Osteoblast (primary cell): ENCODE measurements around the gene ZSWIM6. TPM values are rescaled to one million over a fixed set of nuclear protein-coding genes. Genes with fewer than 3 reads are reported as not detected.

Experiments used
- DNase-seq: peaks from one replicate; pipeline ENCODE4 v3.0.0; 2011; ENCODE audit warnings: low spot score, mixed read lengths; ENCODE audit not compliant: insufficient read length; ENCODE audit errors: missing footprints
- H2AFZ ChIP-seq: 2 replicates; pipeline ENCODE4 v1.6.0; 2011; ENCODE audit warnings: mild to moderate bottlenecking, low read length
- H3K27ac ChIP-seq: 2 replicates; pipeline ENCODE4 v1.5.1; 2011; ENCODE audit warnings: mild to moderate bottlenecking, low read depth, low read length, moderate library complexity
- H3K27me3 ChIP-seq: 2 replicates; pipeline ENCODE4 v1.6.0; 2012; ENCODE audit warnings: mild to moderate bottlenecking, control low read depth, inconsistent platforms, low read length, moderate library complexity; ENCODE audit not compliant: insufficient read depth
- H3K36me3 ChIP-seq: 2 replicates; pipeline ENCODE4 v1.5.1; 2011; ENCODE audit warnings: mild to moderate bottlenecking, low read length, control low read depth, moderate library complexity; ENCODE audit not compliant: insufficient read depth
- H3K4me1 ChIP-seq: 2 replicates; pipeline ENCODE4 v1.5.1; 2011; ENCODE audit warnings: mild to moderate bottlenecking, low read length, control low read depth, moderate library complexity; ENCODE audit not compliant: insufficient read depth
- H3K4me2 ChIP-seq: 2 replicates; pipeline ENCODE4 v1.6.0; 2011; ENCODE audit warnings: mild to moderate bottlenecking, low read length; ENCODE audit not compliant: insufficient read depth
- H3K4me3 ChIP-seq: fragments of 200-600 bp; sonication (generic); 3 replicates; pipeline ENCODE4 v1.5.1; 2012; ENCODE audit warnings: mild to moderate bottlenecking, low read length, inconsistent platforms; ENCODE audit not compliant: insufficient read depth
- H3K79me2 ChIP-seq: 2 replicates; pipeline ENCODE4 v1.6.0; 2012; ENCODE audit warnings: mild to moderate bottlenecking, low read length, control low read depth, inconsistent platforms; ENCODE audit not compliant: insufficient read depth
- H3K9me3 ChIP-seq: 2 replicates; pipeline ENCODE4 v1.5.1; 2011; ENCODE audit warnings: low read depth, low read length, control low read depth
- H4K20me1 ChIP-seq: 2 replicates; pipeline ENCODE4 v1.6.0; 2012; ENCODE audit warnings: mild to moderate bottlenecking, low read length, control low read depth; ENCODE audit not compliant: insufficient read depth
- CTCF ChIP-seq: IDR thresholded peaks from 2 replicates; pipeline ENCODE4 v1.5.1; 2011; ENCODE audit warnings: mild to moderate bottlenecking, low read depth, low read length, moderate library complexity; ENCODE audit errors: extremely low read depth
- total RNA-seq: library from RNA; depleted of rRNA; stranded (reverse); fragments of >200 nt; gene quantifications from 2 replicates; pipeline ENCODE4 v1.2.3, GENCODE V29; 2012

Gene ZSWIM6
- total RNA-seq, 1 donor = 10.5 TPM

- Histone ChIP-seq H3K4me3 (no peak overlapping the region), H4K20me1 (no peaks in the 10 kb centered on the region), H3K27me3 (no peaks in the 10 kb centered on the region), H3K36me3 (no peaks in the 10 kb centered on the region), H3K4me2 (no peak overlapping the region), H3K9me3 (no peaks in the 10 kb centered on the region), H3K27ac (peak overlapping the region; percentile 88), H3K79me2 (no peaks in the 10 kb centered on the region), H2AFZ (no peak overlapping the region), H3K4me1 (peaks cover 52% of the 10 kb centered on the region)
- TF ChIP-seq CTCF = no peak
- no peak for DNase-seq
Measured at GRCh38 chr5:61311056-61311610, 20.9 kb upstream of the ZSWIM6 start.

GRCh38 chr5:61311836-61312808 lies 19.9 kb upstream of the ZSWIM6 start:
- no peak for TF ChIP-seq CTCF
- no peaks in the 10 kb centered on the region for H3K27me3 ChIP-seq
- no peaks in the 10 kb centered on the region for H3K36me3 ChIP-seq
- no peaks in the 10 kb centered on the region for H4K20me1 ChIP-seq
- H3K79me2 ChIP-seq = no peaks in the 10 kb centered on the region
- H3K27ac ChIP-seq = peak overlapping the region; percentile 88
- no peak for DNase-seq
- peak overlapping the region; percentile 18 for H3K4me2 ChIP-seq
- peaks cover 43% of the 10 kb centered on the region for H3K4me1 ChIP-seq
- H2AFZ ChIP-seq = peak overlapping the region; percentile 1
- H3K9me3 ChIP-seq = no peaks in the 10 kb centered on the region
- no peak overlapping the region for H3K4me3 ChIP-seq

GRCh38 chr5:61313960-61314681 lies 17.9 kb upstream of the ZSWIM6 start:
- Histone ChIP-seq H3K27me3 (no peaks in the 10 kb centered on the region), H3K79me2 (no peaks in the 10 kb centered on the region), H4K20me1 (no peaks in the 10 kb centered on the region), H3K4me2 (peak overlapping the region; percentile 50), H3K4me3 (no peak overlapping the region), H3K4me1 (peaks cover 36% of the 10 kb centered on the region), H2AFZ (no peak overlapping the region), H3K36me3 (no peaks in the 10 kb centered on the region), H3K9me3 (no peaks in the 10 kb centered on the region), H3K27ac (peak overlapping the region; percentile 88)
- no peak for TF ChIP-seq CTCF
- peak; percentile 75 for DNase-seq

- no peaks in the 10 kb centered on the region for H3K79me2 ChIP-seq
- no peaks in the 10 kb centered on the region for H3K36me3 ChIP-seq
- no peaks in the 10 kb centered on the region for H3K27me3 ChIP-seq
- no peaks in the 10 kb centered on the region for H3K9me3 ChIP-seq
- H4K20me1 ChIP-seq = no peaks in the 10 kb centered on the region
- H3K4me2 ChIP-seq = no peak overlapping the region
- H3K4me3 ChIP-seq = no peak overlapping the region
- H2AFZ ChIP-seq = peak overlapping the region; percentile 7
- no peak for DNase-seq
- no peak for TF ChIP-seq CTCF
- peaks cover 34% of the 10 kb centered on the region for H3K4me1 ChIP-seq
- H3K27ac ChIP-seq = no peak overlapping the region
Measured at GRCh38 chr5:61318376-61318775, 13.7 kb upstream of the ZSWIM6 start.
